ENCODE measurements around the gene PEX6.

DNA sequence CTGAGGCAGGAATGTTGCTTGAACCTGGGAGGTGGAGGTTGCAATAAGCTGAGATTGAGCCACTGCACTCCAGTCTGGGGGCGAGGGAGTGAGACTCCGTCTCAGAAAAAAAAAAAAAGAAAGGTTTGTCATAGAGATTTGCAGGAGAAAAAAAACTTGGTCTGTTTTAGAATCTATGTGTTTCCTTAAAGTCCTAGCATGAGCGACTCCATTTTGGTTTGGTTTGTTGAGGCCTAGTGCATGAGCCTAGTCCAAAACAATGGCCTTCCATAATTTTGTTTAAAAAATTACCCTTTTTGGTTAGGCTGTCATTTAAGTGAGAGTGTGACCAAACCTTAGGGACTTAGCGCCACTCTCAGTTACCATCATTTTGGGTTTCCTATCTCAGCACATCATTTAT lies 26.6 kb downstream of the PEX6 start:
- TF ChIP-seq PATZ1 (CRISPR knock-in tag; IDR thresholded peaks at IDR 0.05; ENCODE audit: borderline replicate concordance) (no peak), ZC3H10 (CRISPR knock-in tag; IDR thresholded peaks at IDR 0.05) (no peak), SNAI2 (CRISPR knock-in tag; IDR thresholded peaks at IDR 0.05) (no peak), ARNTL (CRISPR knock-in tag; IDR thresholded peaks at IDR 0.05; ENCODE audit: borderline replicate concordance, low read depth) (no peak), ZFP3 (CRISPR knock-in tag; IDR thresholded peaks at IDR 0.05) (no peak)
- TF ChIP-seq, protein P1, sequence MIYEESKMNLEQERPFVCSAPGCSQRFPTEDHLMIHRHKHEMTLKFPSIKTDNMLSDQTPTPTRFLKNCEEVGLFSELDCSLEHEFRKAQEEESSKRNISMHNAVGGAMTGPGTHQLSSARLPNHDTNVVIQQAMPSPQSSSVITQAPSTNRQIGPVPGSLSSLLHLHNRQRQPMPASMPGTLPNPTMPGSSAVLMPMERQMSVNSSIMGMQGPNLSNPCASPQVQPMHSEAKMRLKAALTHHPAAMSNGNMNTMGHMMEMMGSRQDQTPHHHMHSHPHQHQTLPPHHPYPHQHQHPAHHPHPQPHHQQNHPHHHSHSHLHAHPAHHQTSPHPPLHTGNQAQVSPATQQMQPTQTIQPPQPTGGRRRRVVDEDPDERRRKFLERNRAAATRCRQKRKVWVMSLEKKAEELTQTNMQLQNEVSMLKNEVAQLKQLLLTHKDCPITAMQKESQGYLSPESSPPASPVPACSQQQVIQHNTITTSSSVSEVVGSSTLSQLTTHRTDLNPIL (CRISPR knock-in tag; IDR thresholded peaks at IDR 0.05; ENCODE audit: low read depth) = no peak
